Globus pallidus (tissue), 1 donor: ENCODE data around the gene FRMD5.
"Not testable (repeated sequence)": the region's sequence is repeated elsewhere in the genome, so short reads cannot be mapped to it uniquely, and the experiment has no call there.

Source experiments
- DNase-seq: peaks from one replicate; pipeline ENCODE4 v3.0.0-alpha.2; 2015; ENCODE audit warnings: low spot score

Gene FRMD5

GRCh38 chr15:43831519-43832052, 363.5 kb downstream of the FRMD5 start:
- not testable (repeated sequence) for DNase-seq

GRCh38 chr15:43830691-43831275, 364.3 kb downstream of the FRMD5 start:
- not testable (repeated sequence) for DNase-seq

- DNase-seq: not testable (repeated sequence)
These were observed 365.0 kb downstream of the FRMD5 start for GRCh38 chr15:43829951-43830540.

DNA sequence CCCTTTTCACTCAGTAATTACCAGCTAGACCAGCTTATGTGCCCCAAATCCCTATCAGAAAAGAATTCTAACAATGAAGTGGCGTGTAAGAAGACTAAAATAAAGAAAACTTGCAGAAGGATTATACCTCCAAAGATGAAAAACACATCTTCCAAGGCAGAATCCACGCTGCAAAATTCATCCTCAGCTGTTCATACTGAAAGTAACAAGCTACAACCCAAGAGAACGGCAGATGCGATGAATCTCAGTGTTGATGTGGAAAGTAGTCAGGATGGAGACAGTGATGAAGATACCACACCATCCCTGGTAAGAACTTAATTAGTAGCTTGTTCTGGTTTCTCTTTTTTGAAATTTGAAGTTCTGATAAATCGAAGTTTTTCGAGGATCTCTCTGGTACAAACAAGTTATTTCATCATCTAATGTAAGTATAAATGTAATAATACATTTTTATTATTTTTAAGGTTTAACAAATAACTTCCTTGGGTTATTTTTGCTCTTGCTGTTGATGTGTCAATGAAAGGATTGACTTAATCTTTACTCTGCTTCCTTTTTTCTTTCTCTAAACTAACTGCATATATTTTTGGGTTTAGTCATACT, 366.9 kb downstream of the FRMD5 start:
- DNase-seq: no peak

- DNase-seq: peak; percentile 47
These were observed 368.3 kb downstream of the FRMD5 start, which contains the start of gene WDR76 for GRCh38 chr15:43826508-43827341. Gene WDR76 (plus strand): TSS chr15:43827002. CDS start chr15:43827033, 31 bp downstream.

GRCh38 chr15:43826029-43826507, 369.0 kb downstream of the FRMD5 start:
- no peak for DNase-seq

- DNase-seq: not testable (repeated sequence)
These were observed 369.8 kb downstream of the FRMD5 start for GRCh38 chr15:43825305-43825704.

GRCh38 chr15:43824302-43825246, 370.5 kb downstream of the FRMD5 start, which contains the start of gene MFAP1:
Gene MFAP1 (minus strand): TSS chr15:43824690. CDS start chr15:43824569, 121 bp downstream.
- DNase-seq: peak; percentile 96

GRCh38 chr15:43821505-43821904, 373.6 kb downstream of the FRMD5 start:
- DNase-seq: no peak
